HepG2 (cell line): ENCODE measurements around the gene BEGAIN.

Source experiments
- SMC3 ChIP-seq: IDR thresholded peaks from 2 replicates; pipeline ENCODE4 v1.6.1; 2011; ENCODE audit warnings: low read length, improper control_type of control experiment
- ZNF782 ChIP-seq: sonication (generic); formaldehyde crosslinking; IDR thresholded peaks from 2 replicates; pipeline ENCODE4 v1.4.0; 2020; ENCODE audit warnings: missing genetic modification reagents, mild to moderate bottlenecking, borderline replicate concordance

DNA sequence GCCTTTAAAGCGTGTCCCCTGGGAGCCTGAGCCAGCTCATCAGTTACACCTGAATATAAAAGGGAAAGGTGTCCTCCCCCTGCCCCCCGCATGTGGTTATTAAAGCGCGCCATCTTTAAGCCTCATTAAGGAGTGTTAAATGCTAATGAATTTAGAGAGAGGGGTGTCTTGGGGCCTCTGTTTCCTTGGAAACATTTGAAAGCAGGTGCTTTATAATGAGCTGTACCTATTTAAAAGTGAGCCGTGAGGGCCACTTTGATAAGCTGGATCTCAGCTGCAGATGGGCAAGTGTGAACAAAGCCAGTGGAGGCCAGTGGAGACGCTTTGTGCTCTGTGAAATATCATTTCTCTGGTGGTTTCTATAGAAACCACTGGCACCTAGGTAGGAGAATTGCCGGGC is 84.0 kb downstream of the BEGAIN start:
- no peak for TF ChIP-seq ZNF782 (CRISPR knock-in tag)
- no peak for TF ChIP-seq SMC3
